K562 treated with DMSO at 1 percent for 4 hours (cell line): ENCODE data around the gene ENAM. TPM values are rescaled to one million over a fixed set of nuclear protein-coding genes. Genes with fewer than 3 reads are reported as not detected.

ENCODE experiments used
- total RNA-seq: library from RNA; unstranded; fragments of 300-600 nt; gene quantifications from 2 replicates; pipeline ENCODE4 v1.2.3, GENCODE V29; 2022; ENCODE audit not compliant: insufficient read depth

The ENAM gene, protein sequence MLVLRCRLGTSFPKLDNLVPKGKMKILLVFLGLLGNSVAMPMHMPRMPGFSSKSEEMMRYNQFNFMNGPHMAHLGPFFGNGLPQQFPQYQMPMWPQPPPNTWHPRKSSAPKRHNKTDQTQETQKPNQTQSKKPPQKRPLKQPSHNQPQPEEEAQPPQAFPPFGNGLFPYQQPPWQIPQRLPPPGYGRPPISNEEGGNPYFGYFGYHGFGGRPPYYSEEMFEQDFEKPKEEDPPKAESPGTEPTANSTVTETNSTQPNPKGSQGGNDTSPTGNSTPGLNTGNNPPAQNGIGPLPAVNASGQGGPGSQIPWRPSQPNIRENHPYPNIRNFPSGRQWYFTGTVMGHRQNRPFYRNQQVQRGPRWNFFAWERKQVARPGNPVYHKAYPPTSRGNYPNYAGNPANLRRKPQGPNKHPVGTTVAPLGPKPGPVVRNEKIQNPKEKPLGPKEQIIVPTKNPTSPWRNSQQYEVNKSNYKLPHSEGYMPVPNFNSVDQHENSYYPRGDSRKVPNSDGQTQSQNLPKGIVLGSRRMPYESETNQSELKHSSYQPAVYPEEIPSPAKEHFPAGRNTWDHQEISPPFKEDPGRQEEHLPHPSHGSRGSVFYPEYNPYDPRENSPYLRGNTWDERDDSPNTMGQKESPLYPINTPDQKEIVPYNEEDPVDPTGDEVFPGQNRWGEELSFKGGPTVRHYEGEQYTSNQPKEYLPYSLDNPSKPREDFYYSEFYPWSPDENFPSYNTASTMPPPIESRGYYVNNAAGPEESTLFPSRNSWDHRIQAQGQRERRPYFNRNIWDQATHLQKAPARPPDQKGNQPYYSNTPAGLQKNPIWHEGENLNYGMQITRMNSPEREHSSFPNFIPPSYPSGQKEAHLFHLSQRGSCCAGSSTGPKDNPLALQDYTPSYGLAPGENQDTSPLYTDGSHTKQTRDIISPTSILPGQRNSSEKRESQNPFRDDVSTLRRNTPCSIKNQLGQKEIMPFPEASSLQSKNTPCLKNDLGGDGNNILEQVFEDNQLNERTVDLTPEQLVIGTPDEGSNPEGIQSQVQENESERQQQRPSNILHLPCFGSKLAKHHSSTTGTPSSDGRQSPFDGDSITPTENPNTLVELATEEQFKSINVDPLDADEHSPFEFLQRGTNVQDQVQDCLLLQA
- total RNA-seq: not detected in 2 replicates

DNA sequence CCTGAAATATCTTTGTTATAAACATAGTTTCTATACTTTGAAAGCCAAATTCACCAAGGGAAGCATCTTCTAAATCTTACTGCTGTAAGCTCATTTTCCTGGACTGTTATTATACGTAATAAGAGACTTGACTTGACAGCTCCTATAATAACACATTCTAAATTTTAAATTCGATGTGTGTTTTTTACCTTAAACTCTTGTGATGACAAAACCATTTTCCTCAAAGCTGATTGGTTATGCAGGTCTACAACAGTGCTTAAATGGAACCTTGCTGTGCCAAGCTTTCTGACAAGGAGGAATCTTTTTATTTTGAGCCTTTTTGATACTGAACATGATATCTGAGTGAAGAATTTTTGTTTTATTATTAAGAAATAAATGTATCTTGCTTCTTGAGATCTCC, at the start of gene ENAM:
Gene ENAM (plus strand): TSS at position 301 of the 400 bp plus-strand sequence. CDS start 757 bp downstream, outside the sequence.

DNA sequence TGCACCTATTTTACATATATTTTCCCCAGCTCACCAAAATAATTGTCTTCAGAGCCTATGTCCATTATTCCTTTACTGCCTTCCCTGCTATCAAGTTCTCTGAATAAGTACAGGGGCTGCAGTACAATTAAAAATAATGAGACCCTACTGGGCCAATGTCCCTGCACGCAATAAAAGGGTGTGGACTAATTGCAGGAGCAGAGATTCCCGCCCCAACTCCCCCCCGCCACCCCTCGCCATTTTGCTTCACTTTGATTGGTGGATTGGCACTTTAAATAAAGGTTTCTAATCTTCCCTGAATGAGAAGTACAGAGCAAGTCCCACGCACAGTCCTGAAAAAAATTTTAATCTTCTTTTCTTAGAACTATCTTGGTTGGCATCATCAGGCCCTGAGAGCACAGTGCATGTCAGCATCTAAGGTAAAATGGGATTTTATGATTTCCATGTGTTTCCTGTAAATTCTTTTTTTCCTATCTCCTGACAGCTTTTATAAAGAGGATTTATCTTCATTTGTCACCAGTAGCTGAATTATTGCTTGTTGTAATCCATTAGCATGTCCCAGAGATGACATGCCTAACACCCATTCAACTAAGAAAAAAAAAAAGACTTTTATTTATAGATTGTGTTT, 36.5 kb upstream of the ENAM start, which contains the start of gene AMBN:
Gene AMBN (plus strand): TSS at position 302 of the 628 bp plus-strand sequence. CDS start 103 bp downstream, at position 405.

DNA sequence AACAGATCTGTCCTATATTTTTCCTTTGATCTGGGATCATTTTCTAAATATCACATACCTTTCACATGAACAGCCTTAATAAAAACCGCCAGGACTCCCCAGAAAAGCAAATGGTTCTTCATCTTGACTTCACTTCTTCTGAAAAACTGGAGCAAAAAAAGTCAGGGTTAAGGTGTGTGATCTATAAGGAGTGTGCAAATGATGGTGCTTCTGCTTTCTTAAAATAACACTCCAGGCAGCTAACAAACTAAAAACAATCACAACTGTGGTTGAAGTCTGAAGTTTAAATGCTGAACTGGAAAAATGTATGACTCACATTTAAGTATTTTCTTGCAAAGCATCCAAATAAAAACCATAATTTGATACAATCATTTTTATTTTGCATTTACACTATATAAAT, 37.8 kb downstream of the ENAM start, which contains the start of gene JCHAIN:
Gene JCHAIN (minus strand): TSS at position 140 of the 400 bp plus-strand sequence. CDS start 18 bp downstream, at position 122.

DNA sequence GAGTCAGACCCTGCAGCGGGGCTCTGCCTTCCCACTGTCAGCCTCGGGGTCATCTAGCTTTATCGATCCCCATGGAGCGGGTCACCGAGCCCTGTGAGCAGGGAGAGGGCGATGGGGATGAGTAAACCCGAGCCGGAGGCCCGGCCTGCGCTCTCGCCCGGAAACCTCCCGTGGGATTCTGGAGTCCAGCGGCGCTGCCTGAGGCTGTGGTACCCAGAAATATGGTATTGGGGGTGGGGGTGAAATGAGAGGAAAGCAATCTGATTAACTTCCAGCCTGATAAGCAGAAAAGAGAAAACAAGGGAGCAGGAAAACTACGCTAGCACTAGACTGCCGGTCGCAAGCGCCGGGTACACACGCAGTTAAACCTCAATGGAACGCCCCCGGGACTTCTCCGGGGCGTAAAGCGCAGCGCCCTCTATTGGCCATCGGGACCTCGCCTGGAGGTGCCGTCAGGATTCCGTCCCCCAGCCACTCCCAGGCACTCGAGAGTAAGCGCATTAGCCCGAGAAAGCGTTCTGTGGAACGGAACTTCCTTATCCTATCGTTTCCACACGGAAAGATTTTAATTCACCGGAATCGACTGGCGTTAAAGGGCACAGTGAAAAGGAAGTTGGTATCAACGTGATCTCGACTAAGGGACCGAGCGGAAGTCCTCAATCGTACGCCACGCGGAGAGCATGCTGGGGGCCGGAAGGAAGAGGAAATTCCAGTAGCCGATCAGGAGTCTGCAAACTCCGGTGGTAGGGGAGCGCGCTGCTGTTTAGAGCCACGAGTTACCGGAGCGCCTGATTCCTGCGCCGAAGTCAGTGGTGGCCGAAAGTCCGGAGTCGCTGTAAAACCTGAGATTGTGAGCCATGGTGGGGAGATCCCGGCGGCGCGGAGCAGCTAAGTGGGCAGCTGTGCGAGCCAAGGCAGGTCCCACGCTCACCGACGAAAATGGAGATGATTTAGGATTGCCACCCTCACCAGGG, 59.6 kb downstream of the ENAM start, which contains the start of gene UTP3:
Gene UTP3 (plus strand): TSS at position 712 of the 974 bp plus-strand sequence. CDS start 146 bp downstream, at position 858.

Other genes with a start within 250 kb of the ENAM start
- gene SMR3B, start 245.6 kb upstream of the ENAM start, total RNA-seq: not detected in 2 replicates
- gene OPRPN, start 230.8 kb upstream of the ENAM start, total RNA-seq: not detected in 2 replicates
- not detected in 2 replicates for gene MUC7, start 156.5 kb upstream of the ENAM start, total RNA-seq
- gene AMTN, start 110.2 kb upstream of the ENAM start, total RNA-seq: not detected in 2 replicates
- not detected in 2 replicates for gene AMBN, start 36.5 kb upstream of the ENAM start, total RNA-seq
- gene JCHAIN, start 37.8 kb downstream of the ENAM start, total RNA-seq: not detected in 2 replicates
- gene UTP3, start 59.8 kb downstream of the ENAM start, total RNA-seq: 16.2 and 19.0 TPM in 2 replicates
- 24.5 and 24.9 TPM in 2 replicates for gene RUFY3, start 93.2 kb downstream of the ENAM start, total RNA-seq
- 33.0 and 35.1 TPM in 2 replicates for gene GRSF1, start 211.1 kb downstream of the ENAM start, total RNA-seq